DMS114 treated with DMSO at 0.1 percent for 48 hours (cell line): ENCODE data around the gene MYO19.

Source experiments
- DNase-seq: peaks from one replicate; lab custom pipeline; 2025; ENCODE audit not compliant: unreplicated experiment; lab: John Stamatoyannopoulos, UW

Gene MYO19, protein sequence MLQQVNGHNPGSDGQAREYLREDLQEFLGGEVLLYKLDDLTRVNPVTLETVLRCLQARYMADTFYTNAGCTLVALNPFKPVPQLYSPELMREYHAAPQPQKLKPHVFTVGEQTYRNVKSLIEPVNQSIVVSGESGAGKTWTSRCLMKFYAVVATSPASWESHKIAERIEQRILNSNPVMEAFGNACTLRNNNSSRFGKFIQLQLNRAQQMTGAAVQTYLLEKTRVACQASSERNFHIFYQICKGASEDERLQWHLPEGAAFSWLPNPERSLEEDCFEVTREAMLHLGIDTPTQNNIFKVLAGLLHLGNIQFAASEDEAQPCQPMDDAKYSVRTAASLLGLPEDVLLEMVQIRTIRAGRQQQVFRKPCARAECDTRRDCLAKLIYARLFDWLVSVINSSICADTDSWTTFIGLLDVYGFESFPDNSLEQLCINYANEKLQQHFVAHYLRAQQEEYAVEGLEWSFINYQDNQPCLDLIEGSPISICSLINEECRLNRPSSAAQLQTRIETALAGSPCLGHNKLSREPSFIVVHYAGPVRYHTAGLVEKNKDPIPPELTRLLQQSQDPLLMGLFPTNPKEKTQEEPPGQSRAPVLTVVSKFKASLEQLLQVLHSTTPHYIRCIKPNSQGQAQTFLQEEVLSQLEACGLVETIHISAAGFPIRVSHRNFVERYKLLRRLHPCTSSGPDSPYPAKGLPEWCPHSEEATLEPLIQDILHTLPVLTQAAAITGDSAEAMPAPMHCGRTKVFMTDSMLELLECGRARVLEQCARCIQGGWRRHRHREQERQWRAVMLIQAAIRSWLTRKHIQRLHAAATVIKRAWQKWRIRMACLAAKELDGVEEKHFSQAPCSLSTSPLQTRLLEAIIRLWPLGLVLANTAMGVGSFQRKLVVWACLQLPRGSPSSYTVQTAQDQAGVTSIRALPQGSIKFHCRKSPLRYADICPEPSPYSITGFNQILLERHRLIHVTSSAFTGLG

DNA sequence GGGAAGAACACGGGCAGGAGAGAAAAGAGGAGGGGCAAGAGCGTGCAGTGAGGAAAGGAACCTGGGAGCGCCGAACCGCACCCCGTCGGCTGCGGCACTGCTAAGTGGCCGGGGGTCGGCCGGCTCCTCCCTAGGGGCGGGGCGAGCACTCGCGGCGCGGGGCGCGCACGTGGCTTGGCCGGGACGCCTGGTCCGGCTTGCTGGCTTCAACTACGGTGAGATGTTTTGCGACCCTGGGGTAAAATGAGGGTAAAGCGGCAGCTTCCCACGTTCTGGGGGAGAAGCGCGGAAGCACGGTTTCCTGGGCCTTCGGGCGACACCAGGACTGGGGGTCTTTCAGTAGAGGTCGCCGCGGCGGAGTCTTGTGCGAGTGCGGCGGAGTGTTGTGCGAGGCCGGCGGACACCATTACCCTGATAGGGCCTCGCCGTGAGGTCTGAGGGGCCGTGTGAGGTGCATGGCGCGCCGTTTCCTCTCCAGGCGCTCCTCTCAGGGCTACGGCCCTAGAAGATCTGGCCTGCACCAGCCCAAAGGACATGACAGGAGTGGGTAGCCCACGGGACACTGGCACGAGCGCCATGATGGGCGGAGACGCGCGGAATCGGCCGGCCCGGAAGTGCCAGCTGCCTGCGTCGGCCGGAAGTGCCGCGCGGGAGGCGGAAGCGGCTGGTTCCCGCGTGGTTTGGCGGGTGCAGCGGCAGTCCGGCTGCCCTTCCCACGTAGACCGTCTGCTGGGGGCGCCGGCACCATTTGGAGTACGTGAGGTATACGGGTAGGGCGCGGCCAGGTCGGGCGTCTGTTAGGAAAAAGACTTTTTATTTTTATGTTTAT, at the start of gene MYO19, which contains the start of gene PIGW:
TSS of gene MYO19 (minus strand) at position 29 of the 829 bp plus-strand sequence. CDS start 2,330 bp downstream, outside the sequence.
TSS of gene PIGW (plus strand) at position 148 of the 829 bp plus-strand sequence. CDS start 2,115 bp downstream, outside the sequence.
- peak; percentile 77 for DNase-seq

DNA sequence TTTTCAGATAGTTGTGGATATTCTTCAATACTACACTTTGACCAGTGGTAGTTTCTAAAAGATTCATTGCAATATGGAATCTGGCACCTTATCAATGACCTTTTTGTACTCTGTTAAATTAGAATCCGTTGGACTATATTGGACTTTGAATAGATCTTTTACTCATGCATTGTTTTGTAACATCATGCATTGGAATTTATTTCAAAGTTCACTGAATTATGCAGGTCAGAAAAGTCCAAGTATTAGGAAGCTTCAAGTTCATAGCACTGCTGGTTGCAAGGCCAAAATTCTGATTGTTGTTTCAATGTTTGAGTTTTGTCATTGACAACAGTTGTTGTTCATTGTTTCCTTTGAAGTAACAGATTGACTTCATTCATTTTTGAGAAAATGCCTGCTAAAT, 49.1 kb upstream of the MYO19 start:
- no peak for DNase-seq

DNA sequence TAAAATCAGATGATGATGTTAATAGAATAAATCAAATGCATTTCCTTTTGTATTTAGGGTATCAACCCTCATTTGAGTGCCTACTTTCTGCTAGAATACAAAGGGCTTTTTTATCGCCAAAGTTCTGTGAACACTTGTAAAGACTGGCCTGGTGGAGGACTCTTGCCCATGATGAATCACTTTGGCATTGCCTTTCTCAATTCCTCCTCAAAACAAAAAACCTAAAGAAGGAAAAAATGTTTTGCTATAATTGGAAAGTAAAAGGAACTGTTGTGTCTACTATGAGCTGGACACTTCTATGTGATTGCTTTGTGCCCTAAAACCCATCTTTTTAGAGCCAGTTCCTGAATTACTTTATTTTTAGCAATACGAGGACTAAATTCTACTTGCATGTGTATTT, 44.0 kb upstream of the MYO19 start:
- DNase-seq = no peak

DNA sequence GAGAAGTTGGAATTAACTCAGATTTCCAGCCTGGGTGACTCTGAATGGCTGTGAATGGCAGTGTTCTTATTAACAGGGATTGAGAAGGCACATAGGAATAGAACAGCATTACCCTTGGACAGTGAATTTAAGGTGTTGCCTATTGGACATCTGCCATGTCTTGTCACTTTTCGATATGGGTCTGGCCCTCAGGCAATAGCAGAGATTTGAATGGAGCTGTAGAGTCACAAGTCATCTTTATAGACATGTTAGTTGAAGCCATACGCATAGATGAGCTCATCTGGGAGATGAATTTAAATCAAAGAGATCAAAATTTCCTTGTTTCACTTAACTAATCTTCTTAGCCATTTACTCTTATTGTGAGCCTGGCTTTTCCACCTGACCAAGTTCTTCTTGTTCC, 42.1 kb upstream of the MYO19 start:
- DNase-seq = no peak

DNA sequence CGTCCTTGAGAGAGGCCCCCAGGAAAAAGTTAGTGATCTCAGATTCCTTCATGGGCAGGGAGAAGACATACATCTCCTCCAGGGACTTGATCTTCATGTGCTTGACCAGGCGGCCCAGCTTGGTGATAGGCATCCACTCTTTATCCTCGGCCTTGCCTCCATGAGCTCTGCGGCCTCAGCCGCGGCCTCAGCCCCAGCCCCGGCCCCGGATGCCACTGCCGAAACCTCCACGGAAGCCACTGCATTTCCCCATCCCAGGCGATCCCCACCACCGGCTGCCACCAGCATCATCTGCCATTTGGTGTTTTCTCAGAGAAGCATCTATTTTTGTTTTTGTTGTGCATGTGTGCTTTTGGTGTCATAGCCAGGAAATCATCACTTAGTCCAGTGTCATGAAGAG, 40.4 kb upstream of the MYO19 start:
- DNase-seq = no peak

DNA sequence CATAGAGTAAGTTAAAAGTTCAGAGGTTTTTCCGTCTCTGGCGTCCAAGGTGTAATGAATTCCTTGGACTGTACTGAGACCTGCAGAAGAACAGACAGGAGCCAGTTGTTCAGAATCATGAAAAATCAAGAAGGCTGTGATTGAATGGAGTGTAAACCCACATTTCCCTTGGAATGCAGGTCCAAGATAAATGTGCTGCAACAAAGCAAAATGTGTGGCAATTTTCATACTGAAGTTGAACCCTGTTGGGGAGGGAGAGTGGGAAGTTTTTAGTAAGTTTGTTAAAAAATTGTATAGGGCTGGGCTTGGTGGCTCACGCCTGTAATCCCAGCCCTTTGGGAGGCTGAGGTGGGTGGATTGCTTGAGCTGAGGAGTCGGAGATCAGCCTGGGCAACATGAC, 31.4 kb upstream of the MYO19 start:
- DNase-seq = no peak

DNA sequence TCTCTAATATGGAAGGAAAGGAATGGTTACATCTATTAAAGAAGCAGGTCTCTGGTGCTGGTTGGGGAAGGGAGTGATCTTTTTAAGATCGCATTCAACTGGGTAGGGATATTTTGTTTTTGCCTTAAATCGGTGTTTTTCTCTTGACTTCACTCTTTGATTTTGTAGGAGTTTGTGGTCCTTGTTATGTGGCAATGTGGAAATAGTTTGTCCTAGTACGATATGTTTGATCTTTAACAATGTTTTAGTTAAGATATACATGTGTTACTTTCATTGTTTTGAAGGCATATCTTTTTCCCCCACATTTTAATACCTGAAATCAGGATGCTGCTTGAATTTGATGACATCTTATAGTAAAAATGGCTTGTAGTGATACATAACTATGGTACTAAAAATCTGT, 18.8 kb upstream of the MYO19 start:
- no peak for DNase-seq

DNA sequence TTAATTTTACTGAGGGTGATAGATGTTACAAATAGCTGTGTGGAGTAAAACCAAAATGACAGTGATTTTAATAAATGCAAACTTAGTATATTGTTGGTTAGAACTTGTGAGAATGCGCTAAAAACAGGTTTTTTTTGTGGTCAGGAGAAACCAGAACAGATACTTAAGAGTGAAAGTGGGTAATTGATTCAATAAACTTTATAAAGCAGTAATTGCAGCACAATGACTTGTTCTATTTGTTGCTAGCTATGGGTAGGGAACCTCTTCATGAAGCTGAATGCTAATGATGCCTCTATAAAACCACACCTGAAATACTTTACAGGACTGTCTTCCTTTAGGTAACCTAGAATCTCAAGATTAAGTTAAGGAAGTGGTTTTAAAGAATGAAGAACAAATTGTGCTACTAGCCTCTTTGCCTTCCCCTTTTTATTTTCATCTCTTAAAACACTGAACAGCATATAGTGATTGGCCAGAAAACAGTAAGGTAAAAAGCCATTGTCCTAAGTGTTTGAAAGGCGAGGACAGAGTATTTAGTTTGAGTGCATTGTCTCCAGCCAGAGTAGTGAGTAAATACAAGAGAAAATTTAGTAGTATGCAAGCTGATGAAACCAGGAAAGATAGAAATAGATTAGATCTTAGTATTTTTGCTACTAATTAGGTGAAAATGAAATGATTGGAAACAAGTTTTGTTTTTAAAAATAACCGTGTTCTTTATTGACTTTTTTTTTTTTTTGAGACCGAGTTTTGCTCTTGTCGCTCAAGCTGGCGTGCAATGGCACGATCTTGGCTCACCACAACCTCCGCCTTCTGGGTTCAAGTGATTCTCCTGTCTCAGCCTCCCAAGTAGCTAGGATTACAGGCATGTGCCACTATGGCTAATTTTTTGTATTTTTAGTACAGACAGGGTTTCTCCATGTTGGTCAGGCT, 16.1 kb upstream of the MYO19 start:
- DNase-seq = no peak

DNA sequence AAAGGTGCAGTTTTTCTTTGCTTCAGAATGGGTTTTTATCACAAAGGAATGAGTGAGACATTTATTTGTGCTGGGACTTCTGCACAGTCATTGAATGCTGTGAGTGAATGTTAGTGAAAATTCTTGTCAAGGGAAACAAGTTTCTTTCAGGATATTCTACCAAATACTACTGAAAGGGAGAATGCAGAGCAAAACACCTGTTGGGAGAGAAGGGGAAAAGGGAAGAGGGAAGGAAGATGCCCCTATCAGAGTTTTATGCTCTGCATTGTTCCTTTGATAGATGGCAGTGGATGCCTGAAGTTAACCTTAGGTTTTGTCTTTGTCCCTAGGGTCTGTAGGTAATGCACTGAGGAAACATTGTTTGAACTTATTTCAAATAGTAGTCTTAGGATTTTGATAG, 13.1 kb upstream of the MYO19 start:
- no peak for DNase-seq

DNA sequence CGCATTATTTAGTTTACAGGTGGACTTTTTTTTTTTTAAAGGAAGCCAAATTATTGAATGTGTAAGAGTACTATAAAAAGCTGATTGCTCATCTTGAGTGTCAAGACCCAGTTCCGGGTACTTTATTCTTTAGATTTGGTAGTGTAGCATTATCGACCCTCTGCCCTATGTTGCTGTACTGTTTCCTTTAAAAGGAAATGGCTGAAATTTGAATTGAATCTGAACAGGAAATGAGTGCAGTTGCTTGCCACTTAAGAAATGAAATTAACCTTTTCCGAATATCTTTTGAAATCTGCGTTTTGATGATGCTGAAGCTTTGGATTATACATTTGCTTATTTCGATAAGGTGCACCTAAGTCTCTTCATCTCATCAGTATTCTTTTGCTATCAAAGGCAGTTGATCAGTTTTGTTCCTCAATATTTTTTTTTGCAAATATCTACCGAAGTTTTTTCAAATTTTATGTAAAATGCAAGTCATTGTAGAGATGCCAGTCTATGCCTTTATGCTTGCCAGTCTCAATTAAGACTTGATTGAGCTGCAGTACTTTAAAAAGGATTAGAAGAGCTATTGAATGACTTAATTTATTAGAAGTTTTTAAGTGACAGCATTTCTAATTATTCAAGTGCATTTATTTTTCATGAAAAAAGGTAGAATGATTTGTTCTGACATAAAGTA, 11.9 kb upstream of the MYO19 start:
- DNase-seq = no peak

DNA sequence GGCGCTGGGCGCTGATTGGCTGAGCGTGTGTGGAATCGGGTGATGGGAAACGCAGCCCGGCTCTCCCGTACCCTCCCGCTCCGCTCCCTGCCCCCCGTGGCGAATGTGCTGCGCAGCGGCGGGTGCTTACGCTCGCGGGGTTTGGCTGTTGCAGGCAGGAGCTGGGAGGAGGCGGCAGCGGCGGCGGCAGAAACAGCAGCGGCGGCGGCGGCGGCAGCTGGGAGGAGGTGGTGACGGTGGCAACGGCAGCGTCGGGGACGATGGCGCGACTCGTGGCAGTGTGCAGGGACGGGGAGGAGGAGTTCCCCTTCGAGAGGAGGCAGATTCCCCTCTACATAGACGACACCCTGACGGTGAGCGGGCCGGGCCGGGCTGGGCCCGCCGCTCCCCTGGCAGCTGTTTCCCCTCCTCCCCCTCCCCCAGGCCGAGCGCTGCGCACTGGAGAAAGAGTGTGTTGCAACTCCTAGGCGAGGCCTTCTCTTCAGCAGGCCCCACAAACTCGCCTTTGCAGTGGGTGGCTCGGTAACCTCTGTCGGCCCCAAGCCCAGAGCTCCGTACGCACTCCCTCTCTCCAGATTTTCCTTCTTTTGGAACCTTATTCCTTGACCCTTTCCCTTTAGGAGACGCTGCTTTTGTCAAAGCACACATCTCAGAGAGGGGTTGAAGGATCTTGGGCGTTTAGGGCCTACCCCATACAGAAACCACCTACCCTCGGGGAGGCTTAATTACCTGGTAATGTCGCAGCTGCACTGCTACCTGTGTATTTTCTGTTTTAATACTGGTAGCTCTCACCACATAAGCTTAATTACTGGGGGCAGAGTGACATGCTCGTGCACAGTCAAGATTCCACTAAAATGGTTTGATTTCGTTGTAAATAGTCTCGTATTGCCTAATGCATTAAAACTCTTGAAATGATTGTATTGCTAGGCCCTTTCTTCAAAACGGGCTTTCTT, 11.1 kb upstream of the MYO19 start:
- DNase-seq = peak; percentile 89

DNA sequence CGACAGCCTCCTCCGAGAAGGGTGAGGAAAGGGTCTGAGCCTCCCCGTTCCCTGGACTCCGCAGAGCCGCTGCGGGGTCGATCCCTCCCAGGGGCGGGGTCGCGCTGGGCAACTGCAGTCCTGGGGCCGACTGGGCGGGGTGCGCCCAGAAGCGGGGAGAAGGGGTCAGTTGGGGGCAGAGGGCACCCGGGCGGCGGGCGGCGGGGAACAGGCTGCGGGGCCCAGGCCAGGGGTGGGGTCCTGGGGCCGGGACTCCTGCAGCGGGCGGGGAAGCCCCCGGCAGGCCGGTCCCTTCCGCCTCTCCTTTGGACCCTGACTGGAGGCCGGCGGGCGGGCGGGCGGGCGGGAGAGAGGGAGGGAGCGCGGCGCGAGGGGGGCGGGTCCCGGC, 10.4 kb upstream of the MYO19 start:
- DNase-seq = peak; percentile 56

DNA sequence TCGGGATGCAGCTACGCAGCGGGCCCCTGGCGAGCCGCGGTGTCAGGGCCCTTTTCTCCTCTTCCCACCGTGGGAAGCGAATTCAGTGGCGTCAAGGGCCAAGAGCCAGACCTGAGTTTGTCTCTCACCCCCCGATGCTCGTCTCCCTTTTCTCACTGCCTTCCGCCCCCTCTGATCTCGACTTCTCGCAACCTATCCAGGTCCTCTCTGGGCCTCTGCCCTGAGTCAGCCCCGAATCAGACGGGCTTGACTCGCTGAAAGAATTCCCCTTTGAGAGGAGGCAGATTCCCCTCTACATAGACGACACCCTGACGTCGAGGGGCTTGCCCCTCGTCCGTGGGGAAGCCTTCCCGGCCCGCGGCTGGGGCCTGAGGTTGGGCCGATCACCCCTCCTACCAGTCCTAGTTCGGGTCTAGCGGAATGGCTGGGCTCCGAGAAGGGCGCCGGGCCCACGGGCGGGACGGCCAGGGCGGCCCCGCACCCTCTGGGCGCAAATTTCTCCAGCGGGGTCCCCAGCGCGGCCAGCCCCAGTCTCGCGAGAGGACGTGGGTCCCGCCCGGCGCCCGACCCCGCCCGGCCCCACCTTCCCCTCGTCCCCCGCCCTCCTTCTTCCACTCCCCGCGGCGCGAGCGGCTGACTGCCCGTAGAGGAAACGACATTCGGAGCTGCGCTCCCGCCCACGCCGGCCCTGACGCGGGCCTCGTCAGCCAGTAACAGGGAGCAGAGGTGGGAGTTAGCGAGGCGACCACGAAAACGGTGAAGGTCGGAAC, 9.8 kb upstream of the MYO19 start, which contains the start of gene GGNBP2:
TSS of gene GGNBP2 (plus strand) at position 613 of the 770 bp plus-strand sequence. CDS start 806 bp downstream, outside the sequence.
- DNase-seq = peak; percentile 57

DNA sequence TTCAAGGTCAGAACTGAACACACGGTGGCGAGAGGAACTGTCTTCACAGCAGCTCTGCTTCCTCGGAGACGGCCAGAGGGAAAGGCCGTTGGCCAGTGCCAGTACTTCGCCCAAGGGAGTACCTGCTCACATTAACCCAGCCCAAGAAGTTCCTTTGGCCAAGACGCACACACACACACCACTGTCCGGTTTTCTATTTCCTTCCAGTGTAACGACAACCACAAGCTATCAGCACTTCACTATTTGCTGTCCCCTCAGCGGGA, 9.3 kb upstream of the MYO19 start:
- DNase-seq = peak; percentile 20

DNA sequence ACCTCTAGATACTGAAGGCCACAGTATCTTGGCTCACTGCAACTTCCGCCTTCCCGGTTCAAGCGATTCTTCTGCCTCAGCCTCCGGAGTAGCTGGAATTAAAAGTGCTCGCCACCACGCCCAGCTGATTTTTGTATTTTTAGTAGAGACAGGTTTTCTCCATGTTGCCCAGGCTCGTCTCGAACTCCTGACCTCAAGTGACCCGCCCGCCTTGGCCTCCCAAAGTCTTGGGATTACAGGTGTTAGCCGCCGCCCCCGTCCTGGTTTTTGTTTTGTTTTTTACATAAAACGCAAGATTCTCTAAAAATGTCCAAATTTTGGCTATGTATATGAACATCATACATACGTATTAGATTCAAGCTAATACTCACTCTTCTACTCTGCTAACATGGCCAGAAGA, 8.1 kb upstream of the MYO19 start:
- DNase-seq = no peak

DNA sequence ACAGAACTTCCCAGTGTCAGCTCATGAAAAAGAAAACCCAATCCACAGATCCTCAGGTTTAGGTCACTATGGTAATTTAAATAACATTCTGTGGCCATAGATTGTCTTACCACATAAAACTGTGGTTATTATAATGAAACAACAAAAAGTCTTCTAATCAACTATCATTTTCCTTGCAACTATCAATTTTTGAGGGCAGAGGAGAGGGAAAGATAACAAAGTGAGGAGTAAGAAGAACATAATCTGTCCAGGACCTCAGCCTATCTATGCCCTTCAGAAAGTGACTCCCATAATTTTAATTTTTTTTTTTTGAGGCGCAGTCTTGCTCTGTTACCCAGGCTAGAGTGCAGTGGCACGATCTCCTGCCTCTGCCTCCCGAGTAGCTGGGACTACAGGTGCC, 6.0 kb upstream of the MYO19 start:
- DNase-seq = no peak

DNA sequence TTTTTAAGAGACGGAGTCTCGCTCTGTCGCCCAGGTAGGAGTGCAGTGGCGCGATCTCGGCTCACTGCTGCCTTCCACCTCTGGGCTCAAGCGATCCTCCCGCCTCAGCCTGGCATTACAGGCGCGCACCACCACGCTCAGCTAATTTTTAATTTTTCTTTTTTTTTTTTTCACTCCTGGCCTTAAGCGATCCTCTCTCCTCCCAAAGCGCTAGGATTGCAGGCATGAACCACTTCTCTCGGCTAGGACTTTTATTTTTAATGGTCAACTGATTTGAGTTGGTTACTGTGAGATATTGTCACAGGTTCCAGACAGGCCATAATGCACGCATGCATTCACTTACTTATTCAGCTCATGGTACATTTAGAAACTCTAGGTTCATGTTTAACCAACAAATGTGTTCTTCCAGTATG, 1.0 kb upstream of the MYO19 start:
- no peak for DNase-seq
